NT2/D1 (cell line): Measurements from ENCODE around the gene CYP4B1.

Experiments used
- SUZ12 ChIP-seq: IDR thresholded peaks from 2 replicates; pipeline ENCODE4 v1.6.1; 2011; ENCODE audit not compliant: insufficient read length, insufficient read depth; ENCODE audit errors: extremely low read depth
- YY1 ChIP-seq: IDR thresholded peaks from 2 replicates; pipeline ENCODE4 v1.6.1; 2011; ENCODE audit not compliant: insufficient read length, insufficient read depth
- ZNF274 ChIP-seq: IDR thresholded peaks from 2 replicates; pipeline ENCODE4 v1.6.1; 2011; ENCODE audit warnings: mild to moderate bottlenecking, low read depth, low read length

GRCh38 chr1:46813858-46814396 is 15.1 kb downstream of the CYP4B1 start:
- no peak for TF ChIP-seq YY1
- TF ChIP-seq SUZ12, result no peak
- no peak for TF ChIP-seq ZNF274
